ENCODE results near the gene TSKU. TPM values are rescaled to one million over a fixed set of nuclear protein-coding genes. Genes with fewer than 3 reads are reported as not detected.
"Not testable (repeated sequence)": the region's sequence is repeated elsewhere in the genome, so short reads cannot be mapped to it uniquely, and the experiment has no call there.

Gene TSKU
- total and polyA plus RNA-seq, 9 donors = 13.9 to 31.9 (median 23.5) TPM

DNA sequence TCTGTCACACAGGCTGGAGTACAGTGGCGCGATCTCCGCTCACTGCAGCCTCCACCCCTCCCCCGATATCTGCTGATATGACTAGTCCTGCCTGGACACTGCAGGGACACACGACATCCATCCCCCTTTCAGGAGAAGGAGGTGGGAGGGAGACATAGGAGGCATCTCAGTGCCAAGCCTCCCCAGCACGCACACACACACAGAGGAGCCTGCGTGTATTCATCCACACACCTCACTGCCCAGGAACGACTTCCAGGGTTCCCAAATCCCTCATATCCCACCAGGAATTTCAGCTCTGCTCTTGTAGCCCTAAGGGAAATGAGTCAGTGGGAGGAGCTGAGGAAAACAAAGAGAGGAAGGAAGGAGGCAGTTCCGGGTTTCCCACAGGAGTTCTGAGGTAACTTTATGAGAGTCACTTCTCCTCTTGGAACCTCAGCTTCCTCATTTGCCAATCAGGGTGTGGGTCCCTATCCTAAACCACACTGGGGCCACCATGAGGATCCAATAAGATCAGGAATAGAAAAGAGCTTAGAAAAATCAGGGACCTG is 40.4 kb downstream of the TSKU start:
- H3K36me3 ChIP-seq (ENCODE audit: control insufficient read depth, insufficient read depth, low read length) = no peaks in the 10 kb centered on the region
- no peaks in the 10 kb centered on the region for H3K9me3 ChIP-seq (replicated peaks; ENCODE audit: control insufficient read depth, low read depth, low read length)
- H3K27me3 ChIP-seq (ENCODE audit: control insufficient read depth, insufficient read depth, low read length) = no peaks in the 10 kb centered on the region
- no CpG with 5 or more reads among the region's 9 CpGs for WGBS (ENCODE audit: insufficient coverage)
- H3K27ac ChIP-seq (ENCODE audit: low read length) = peak overlapping the region; percentile 85
- H3K4me1 ChIP-seq (ENCODE audit: control insufficient read depth, insufficient read depth, low read length) = peaks cover 8% of the 10 kb centered on the region
- no peak overlapping the region for H3K4me3 ChIP-seq (ENCODE audit: low read length)
- DNase-seq = peak; percentile 68

GRCh38 chr11:76824083-76824939 is 41.2 kb downstream of the TSKU start:
- 74% methylated on average over 8 of the region's 9 CpGs for WGBS (ENCODE audit: insufficient coverage)
- Histone ChIP-seq H3K4me3 (ENCODE audit: low read length) (no peak overlapping the region), H3K27ac (ENCODE audit: low read length) (peak overlapping the region; percentile 85), H3K27me3 (ENCODE audit: control insufficient read depth, insufficient read depth, low read length) (no peaks in the 10 kb centered on the region), H3K9me3 (replicated peaks; ENCODE audit: control insufficient read depth, low read depth, low read length) (no peaks in the 10 kb centered on the region), H3K36me3 (ENCODE audit: control insufficient read depth, insufficient read depth, low read length) (no peaks in the 10 kb centered on the region), H3K4me1 (ENCODE audit: control insufficient read depth, insufficient read depth, low read length) (peaks cover 8% of the 10 kb centered on the region)
- no peak for DNase-seq

GRCh38 chr11:76824980-76825725 is 42.0 kb downstream of the TSKU start:
- Histone ChIP-seq H3K36me3 (ENCODE audit: control insufficient read depth, insufficient read depth, low read length) (no peaks in the 10 kb centered on the region), H3K9me3 (replicated peaks; ENCODE audit: control insufficient read depth, low read depth, low read length) (no peaks in the 10 kb centered on the region), H3K4me3 (ENCODE audit: low read length) (no peak overlapping the region), H3K27ac (ENCODE audit: low read length) (no peak overlapping the region), H3K4me1 (ENCODE audit: control insufficient read depth, insufficient read depth, low read length) (peaks cover 8% of the 10 kb centered on the region), H3K27me3 (ENCODE audit: control insufficient read depth, insufficient read depth, low read length) (no peaks in the 10 kb centered on the region)
- DNase-seq = no peak
- WGBS (ENCODE audit: insufficient coverage) = 100% methylated on average over 1 of the region's 5 CpGs

DNA sequence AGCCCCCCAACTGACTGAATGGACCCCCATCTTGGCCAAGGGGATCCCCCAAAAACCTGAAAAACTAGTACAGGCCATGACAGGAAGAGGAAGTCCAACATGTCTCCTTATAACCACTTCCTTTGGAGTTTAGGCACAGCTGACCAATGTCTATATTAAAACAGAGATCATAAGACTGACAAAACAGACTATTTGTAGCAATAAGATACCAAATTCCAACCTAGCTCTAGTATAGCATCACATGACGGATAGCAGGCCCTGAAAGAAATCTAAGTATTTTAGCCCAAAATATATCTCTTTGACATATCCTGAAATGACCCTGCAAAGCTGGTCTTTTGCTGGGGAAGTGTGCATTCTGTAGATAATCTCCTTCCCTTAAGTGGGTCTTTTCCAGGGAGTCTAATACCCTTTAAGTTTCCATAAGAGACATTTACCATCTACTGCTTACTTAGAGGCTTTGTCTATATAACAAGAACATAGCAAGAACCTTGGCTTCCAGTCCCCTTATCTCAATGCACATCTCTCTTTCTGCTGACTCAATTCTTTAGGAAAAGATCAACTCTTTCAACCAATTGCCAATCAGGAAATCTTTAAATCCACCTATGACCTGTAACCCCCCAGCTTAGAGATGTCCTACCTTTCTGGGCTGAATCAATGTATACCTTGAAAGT is 42.7 kb downstream of the TSKU start:
- WGBS (ENCODE audit: insufficient coverage) = no CpG with 5 or more reads among the region's 1 CpG
- no peak overlapping the region for H3K27ac ChIP-seq (ENCODE audit: low read length)
- no peak for DNase-seq
- no peaks in the 10 kb centered on the region for H3K27me3 ChIP-seq (ENCODE audit: control insufficient read depth, insufficient read depth, low read length)
- peaks cover 14% of the 10 kb centered on the region for H3K4me1 ChIP-seq (ENCODE audit: control insufficient read depth, insufficient read depth, low read length)
- H3K36me3 ChIP-seq (ENCODE audit: control insufficient read depth, insufficient read depth, low read length) = no peaks in the 10 kb centered on the region
- no peaks in the 10 kb centered on the region for H3K9me3 ChIP-seq (replicated peaks; ENCODE audit: control insufficient read depth, low read depth, low read length)
- no peak overlapping the region for H3K4me3 ChIP-seq (ENCODE audit: low read length)

DNA sequence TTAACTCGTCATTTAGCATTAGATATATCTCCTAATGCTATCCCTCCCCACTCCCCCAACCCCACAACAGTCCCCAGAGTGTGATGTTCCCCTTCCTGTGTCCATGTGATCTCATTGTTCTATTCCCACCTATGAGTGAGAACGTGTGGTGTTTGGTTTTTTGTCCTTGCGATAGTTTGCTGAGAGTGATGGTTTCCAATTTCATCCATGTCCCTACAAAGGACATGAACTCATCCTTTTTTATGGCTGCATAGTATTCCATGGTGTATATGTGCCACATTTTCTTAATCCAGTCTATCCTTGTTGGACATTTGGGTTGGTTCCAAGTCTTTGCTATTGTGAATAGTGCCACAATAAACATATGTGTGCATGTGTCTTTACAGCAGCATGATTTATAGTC is 43.4 kb downstream of the TSKU start:
- DNase-seq; H3K27me3 ChIP-seq (ENCODE audit: control insufficient read depth, insufficient read depth, low read length); H3K27ac ChIP-seq (ENCODE audit: low read length); H3K9me3 ChIP-seq (replicated peaks; ENCODE audit: control insufficient read depth, low read depth, low read length); H3K36me3 ChIP-seq (ENCODE audit: control insufficient read depth, insufficient read depth, low read length); H3K4me3 ChIP-seq (ENCODE audit: low read length): not testable (repeated sequence)
- no CpG with 5 or more reads among the region's 3 CpGs for WGBS (ENCODE audit: insufficient coverage)
- peaks cover 18% of the 10 kb centered on the region for H3K4me1 ChIP-seq (ENCODE audit: control insufficient read depth, insufficient read depth, low read length)

DNA sequence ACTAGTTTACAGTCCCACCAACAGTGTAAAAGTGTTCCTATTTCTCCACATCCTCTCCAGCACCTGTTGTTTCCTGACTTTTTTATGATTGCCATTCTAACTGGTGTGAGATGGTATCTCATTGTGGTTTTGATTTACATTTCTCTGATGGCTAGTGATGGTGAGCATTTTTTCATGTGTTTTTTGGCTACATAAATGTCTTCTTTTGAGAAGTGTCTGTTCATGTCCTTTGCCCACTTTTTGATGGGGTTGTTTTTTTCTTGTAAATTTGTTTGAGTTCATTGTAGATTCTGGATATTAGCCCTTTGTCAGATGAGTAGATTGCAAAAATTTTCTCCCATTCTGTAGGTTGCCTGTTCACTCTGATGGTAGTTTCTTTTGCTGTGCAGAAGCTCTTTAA is 43.8 kb downstream of the TSKU start:
- H3K27me3 ChIP-seq (ENCODE audit: control insufficient read depth, insufficient read depth, low read length); H3K36me3 ChIP-seq (ENCODE audit: control insufficient read depth, insufficient read depth, low read length); H3K27ac ChIP-seq (ENCODE audit: low read length); DNase-seq; H3K9me3 ChIP-seq (replicated peaks; ENCODE audit: control insufficient read depth, low read depth, low read length); H3K4me3 ChIP-seq (ENCODE audit: low read length): not testable (repeated sequence)
- H3K4me1 ChIP-seq (ENCODE audit: control insufficient read depth, insufficient read depth, low read length) = peaks cover 18% of the 10 kb centered on the region

- Histone ChIP-seq H3K27ac (ENCODE audit: low read length) (no peak overlapping the region), H3K27me3 (ENCODE audit: control insufficient read depth, insufficient read depth, low read length) (no peaks in the 10 kb centered on the region), H3K36me3 (ENCODE audit: control insufficient read depth, insufficient read depth, low read length) (no peaks in the 10 kb centered on the region), H3K4me1 (ENCODE audit: control insufficient read depth, insufficient read depth, low read length) (peaks cover 10% of the 10 kb centered on the region), H3K9me3 (replicated peaks; ENCODE audit: control insufficient read depth, low read depth, low read length) (no peaks in the 10 kb centered on the region), H3K4me3 (ENCODE audit: low read length) (no peak overlapping the region)
- DNase-seq = peak; percentile 58
- WGBS (ENCODE audit: insufficient coverage) = no CpG with 5 or more reads among the region's 9 CpGs
Observed at GRCh38 chr11:76830639-76831327, 47.6 kb downstream of the TSKU start.

DNA sequence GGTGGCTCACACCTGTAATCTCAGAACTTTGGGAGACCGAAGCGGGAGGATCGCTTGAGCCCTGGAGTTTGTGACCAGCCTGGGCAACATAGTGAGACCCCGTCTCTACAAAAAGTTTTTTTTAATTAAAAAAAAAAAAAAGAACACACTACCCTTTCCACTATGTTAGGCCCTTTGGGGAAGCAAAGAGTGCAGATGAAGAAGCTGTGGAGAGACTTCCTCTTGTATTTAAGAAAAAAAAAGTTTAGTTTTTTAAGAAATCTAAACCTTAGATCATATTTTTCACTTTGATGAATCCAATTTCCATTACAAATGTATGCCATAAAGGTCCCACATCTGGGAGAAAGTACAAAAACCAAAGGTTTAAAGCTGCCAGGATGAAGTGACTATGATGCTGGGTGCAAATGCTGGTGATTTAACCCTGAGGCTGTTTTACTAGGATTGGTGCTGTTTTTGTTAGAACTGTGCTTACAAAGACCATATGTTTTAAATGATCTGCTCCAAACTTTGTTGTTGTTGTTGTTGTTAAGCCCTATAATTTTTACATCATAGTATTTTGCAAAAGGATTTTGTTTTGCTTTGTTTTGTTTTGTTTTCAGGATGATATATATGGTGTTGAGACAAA is 48.6 kb downstream of the TSKU start:
- no peaks in the 10 kb centered on the region for H3K27me3 ChIP-seq (ENCODE audit: control insufficient read depth, insufficient read depth, low read length)
- H3K36me3 ChIP-seq (ENCODE audit: control insufficient read depth, insufficient read depth, low read length) = no peaks in the 10 kb centered on the region
- WGBS (ENCODE audit: insufficient coverage) = 100% methylated on average over 1 of the region's 4 CpGs
- H3K27ac ChIP-seq (ENCODE audit: low read length) = no peak overlapping the region
- DNase-seq = no peak
- H3K4me1 ChIP-seq (ENCODE audit: control insufficient read depth, insufficient read depth, low read length) = peaks cover 16% of the 10 kb centered on the region
- no peaks in the 10 kb centered on the region for H3K9me3 ChIP-seq (replicated peaks; ENCODE audit: control insufficient read depth, low read depth, low read length)
- H3K4me3 ChIP-seq (ENCODE audit: low read length) = no peak overlapping the region

GRCh38 chr11:76832361-76832760 is 49.2 kb downstream of the TSKU start:
- Histone ChIP-seq H3K27ac (ENCODE audit: low read length) (no peak overlapping the region), H3K4me1 (ENCODE audit: control insufficient read depth, insufficient read depth, low read length) (peaks cover 19% of the 10 kb centered on the region)

More at GRCh38 chr11:76832361-76832760, 49.2 kb downstream of the TSKU start:
- Histone ChIP-seq H3K36me3 (ENCODE audit: control insufficient read depth, insufficient read depth, low read length) (no peaks in the 10 kb centered on the region), H3K4me3 (ENCODE audit: low read length) (no peak overlapping the region), H3K9me3 (replicated peaks; ENCODE audit: control insufficient read depth, low read depth, low read length) (no peaks in the 10 kb centered on the region), H3K27me3 (ENCODE audit: control insufficient read depth, insufficient read depth, low read length) (no peaks in the 10 kb centered on the region)
- DNase-seq = no peak

All from muscle of leg (tissue), 11 donors.